Calu3 (cell line): ENCODE data around the gene SMAGP. TPM values are rescaled to one million over a fixed set of nuclear protein-coding genes. Genes with fewer than 3 reads are reported as not detected.

Experiments
- BruUV-seq: library from RNA; stranded (reverse); fragments of 400-500 nt; replicated peaks from 2 replicates; lab custom pipeline; 2021; lab: Mats Ljungman, UMichigan
- CTCF ChIA-PET: fragments of 300-600 bp; sonication (Branson Sonifier 250); formaldehyde crosslinking; loops from one replicate; lab custom pipeline; 2022; ENCODE audit warnings: antibody characterized with exemption; lab: Charles Lee
- DNase-seq: peaks from one replicate; pipeline ENCODE4 v3.0.0; 2022
- H3K27ac Mint-ChIP-seq: one replicate; pipeline ENCODE4 v1.8.0; 2022; ENCODE audit warnings: mixed read lengths; ENCODE audit not compliant: unreplicated experiment
- H3K27me3 Mint-ChIP-seq: one replicate; pipeline ENCODE4 v1.8.0; 2022; ENCODE audit warnings: mixed read lengths; ENCODE audit not compliant: unreplicated experiment
- H3K36me3 Mint-ChIP-seq: one replicate; pipeline ENCODE4 v1.8.0; 2022; ENCODE audit warnings: mild to moderate bottlenecking, moderate library complexity, mixed read lengths; ENCODE audit not compliant: insufficient read depth, unreplicated experiment
- H3K4me1 Mint-ChIP-seq: one replicate; pipeline ENCODE4 v1.8.0; 2022; ENCODE audit warnings: mild to moderate bottlenecking, low read depth, mixed read lengths; ENCODE audit not compliant: unreplicated experiment
- H3K4me3 Mint-ChIP-seq: one replicate; pipeline ENCODE4 v1.8.0; 2022; ENCODE audit warnings: mild to moderate bottlenecking, low read depth, moderate library complexity, mixed read lengths; ENCODE audit not compliant: unreplicated experiment
- H3K9me3 Mint-ChIP-seq: one replicate; pipeline ENCODE4 v1.8.0; 2022; ENCODE audit warnings: low read depth, mixed read lengths; ENCODE audit not compliant: unreplicated experiment
- CTCF ChIP-seq: fragments of 200-600 bp; IDR thresholded peaks from one replicate; pipeline ENCODE4 v1.8.0; 2022; ENCODE audit warnings: antibody characterized with exemption; ENCODE audit not compliant: unreplicated experiment
- intact Hi-C: fragments of 100-400 bp; cut with micrococcal nuclease; formaldehyde crosslinking; loops from one replicate; pipeline ENCODE4 v1.10.0; 2022; ENCODE audit not compliant: unreplicated experiment
- total RNA-seq: library from RNA; stranded (reverse); gene quantifications from 2 replicates; pipeline ENCODE4 v1.2.3, GENCODE V29; 2022

SMAGP gene
- total RNA-seq, 1 experiment from 2014 or later, result 60.9 TPM

GRCh38 chr12:51245476-51246253, 24.6 kb downstream of the SMAGP start:
- Mint-ChIP-seq H3K4me3 (no peak overlapping the region), H3K27me3 (no peaks in the 10 kb centered on the region), H3K4me1 (peaks cover 9% of the 10 kb centered on the region), H3K36me3 (peaks cover 39% of the 10 kb centered on the region), H3K27ac (peak overlapping the region; percentile 66), H3K9me3 (no peaks in the 10 kb centered on the region)
- CTCF ChIA-PET, result no interaction called here
- DNase-seq, result no peak
- intact Hi-C loops, result no loop called here
- no peak for TF ChIP-seq CTCF
- TSS peak; percentile 44 for BruUV-seq

- BruUV-seq, result no TSS peak
- CTCF ChIA-PET, result interaction anchor here (0.7 to 0.8 kb wide), 2 partner anchors 16 to 20 kb away, joined by 3 to 4 read pairs; no protein-coding TSS in a partner anchor
Observed at GRCh38 chr12:51244269-51244668, 25.9 kb downstream of the SMAGP start.

GRCh38 chr12:51242876-51243275, 27.3 kb downstream of the SMAGP start:
- Mint-ChIP-seq H3K4me1 (peaks cover 9% of the 10 kb centered on the region), H3K36me3 (peaks cover 67% of the 10 kb centered on the region), H3K27ac (no peak overlapping the region), H3K9me3 (no peaks in the 10 kb centered on the region), H3K4me3 (no peak overlapping the region), H3K27me3 (no peaks in the 10 kb centered on the region)
- no TSS peak for BruUV-seq
- DNase-seq, result no peak
- no peak for TF ChIP-seq CTCF
- CTCF ChIA-PET, result no interaction called here
- intact Hi-C loops, result no loop called here

More at GRCh38 chr12:51244269-51244668, 25.9 kb downstream of the SMAGP start:
- Mint-ChIP-seq H3K9me3 (no peaks in the 10 kb centered on the region), H3K27ac (no peak overlapping the region), H3K36me3 (peaks cover 53% of the 10 kb centered on the region), H3K4me1 (peaks cover 9% of the 10 kb centered on the region), H3K27me3 (no peaks in the 10 kb centered on the region), H3K4me3 (no peak overlapping the region)
- no peak for DNase-seq
- intact Hi-C loops, result no loop called here
- no peak for TF ChIP-seq CTCF

GRCh38 chr12:51242120-51242519, 28.1 kb downstream of the SMAGP start:
- H3K27ac Mint-ChIP-seq, result no peak overlapping the region
- no peak for DNase-seq
- no peaks in the 10 kb centered on the region for H3K9me3 Mint-ChIP-seq
- H3K36me3 Mint-ChIP-seq, result peaks cover 69% of the 10 kb centered on the region
- H3K4me1 Mint-ChIP-seq, result peaks cover 9% of the 10 kb centered on the region
- no peak for TF ChIP-seq CTCF
- CTCF ChIA-PET, result no interaction called here
- BruUV-seq, result no TSS peak
- no peaks in the 10 kb centered on the region for H3K27me3 Mint-ChIP-seq
- intact Hi-C loops, result no loop called here
- H3K4me3 Mint-ChIP-seq, result no peak overlapping the region
